22Rv1 (cell line): ENCODE measurements around the gene COX11.
A peak's percentile ranks its signal among the peaks of the same experiment; 100 is the strongest.

ENCODE experiments used
- H3K27ac ChIP-seq: fragments of 450-650 bp; 2 replicates; pipeline ENCODE4 v1.5.1; 2017
- CTCF ChIP-seq: fragments of 450-650 bp; IDR thresholded peaks from 2 replicates; pipeline ENCODE4 v1.5.1; 2017; ENCODE audit warnings: mild to moderate bottlenecking
- ZFX ChIP-seq: fragments of 450-650 bp; IDR thresholded peaks from 2 replicates; pipeline ENCODE4 v1.6.1; 2017; ENCODE audit warnings: antibody characterized with exemption, borderline replicate concordance

COX11 gene

GRCh38 chr17:54968988-54969332, 506 bp upstream of the COX11 start:
- TF ChIP-seq ZFX (no peak), CTCF (no peak)
- peak overlapping the region; percentile 75 for H3K27ac ChIP-seq

- TF ChIP-seq ZFX (no peak), CTCF (peak; percentile 49)
Measured at GRCh38 chr17:54967621-54968261, 713 bp downstream of the COX11 start.

DNA sequence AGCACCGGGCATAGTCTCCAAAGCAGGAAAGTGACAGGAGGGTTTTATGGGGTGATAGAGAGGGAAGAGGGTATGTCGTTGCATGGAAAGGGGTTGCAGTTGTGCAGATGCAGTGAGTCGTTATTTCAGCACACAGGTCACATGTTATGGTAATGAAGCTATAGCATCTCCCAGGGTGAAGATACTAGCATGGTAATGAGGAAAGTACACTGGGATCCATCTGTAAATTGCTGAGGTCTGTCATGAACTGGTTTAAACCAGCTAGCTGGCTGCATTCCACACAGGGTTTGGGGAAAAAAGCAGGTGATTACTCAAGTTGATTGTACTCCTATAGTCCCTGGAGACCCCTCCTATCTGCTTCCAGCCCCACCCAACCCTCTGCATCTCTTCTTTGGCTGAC, 11.7 kb downstream of the COX11 start:
- H3K27ac ChIP-seq: no peak overlapping the region
- TF ChIP-seq CTCF (no peak), ZFX (no peak)

More at GRCh38 chr17:54967621-54968261, 713 bp downstream of the COX11 start:
- peak overlapping the region; percentile 75 for H3K27ac ChIP-seq

DNA sequence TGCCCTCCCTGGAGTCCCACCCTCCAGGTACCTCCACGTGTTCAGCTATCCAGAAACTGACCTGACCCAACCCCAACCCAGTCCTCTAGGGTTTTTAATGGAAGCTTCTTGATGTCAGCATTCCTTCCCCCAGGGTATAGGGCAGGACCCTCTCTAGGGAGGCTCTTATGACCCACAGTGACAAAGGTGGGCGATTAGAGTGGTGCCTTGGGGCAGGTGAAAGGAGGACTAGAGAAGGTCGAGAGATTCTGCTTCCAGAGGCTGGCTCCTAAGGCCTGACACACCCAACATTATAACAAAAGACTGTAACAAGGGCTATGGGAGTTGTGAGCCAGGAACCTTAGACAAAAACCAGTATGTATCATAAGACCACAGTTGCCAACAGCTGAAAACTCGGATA, 17.2 kb downstream of the COX11 start:
- TF ChIP-seq ZFX: no peak
- no peak for TF ChIP-seq CTCF
- no peak overlapping the region for H3K27ac ChIP-seq

DNA sequence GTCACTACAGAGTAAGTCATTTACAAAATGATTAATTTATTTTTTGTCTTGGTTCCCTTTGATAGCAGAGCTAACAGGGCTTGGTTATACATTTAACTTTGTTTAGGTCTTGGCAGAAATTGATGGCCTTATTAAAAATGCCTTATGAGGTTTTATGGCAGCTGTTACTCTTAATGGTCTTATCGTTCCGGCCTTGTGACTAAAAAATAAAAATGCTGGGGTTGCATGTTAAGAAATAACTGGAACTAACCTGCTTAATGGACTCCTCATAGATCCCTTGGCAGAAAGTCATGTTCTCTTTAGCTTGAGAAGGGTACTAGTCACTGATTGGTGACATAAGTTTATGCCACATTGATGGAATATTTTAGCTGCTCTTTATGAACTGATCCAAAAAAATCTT, 18.3 kb downstream of the COX11 start:
- H3K27ac ChIP-seq: no peak overlapping the region
- TF ChIP-seq ZFX: no peak

DNA sequence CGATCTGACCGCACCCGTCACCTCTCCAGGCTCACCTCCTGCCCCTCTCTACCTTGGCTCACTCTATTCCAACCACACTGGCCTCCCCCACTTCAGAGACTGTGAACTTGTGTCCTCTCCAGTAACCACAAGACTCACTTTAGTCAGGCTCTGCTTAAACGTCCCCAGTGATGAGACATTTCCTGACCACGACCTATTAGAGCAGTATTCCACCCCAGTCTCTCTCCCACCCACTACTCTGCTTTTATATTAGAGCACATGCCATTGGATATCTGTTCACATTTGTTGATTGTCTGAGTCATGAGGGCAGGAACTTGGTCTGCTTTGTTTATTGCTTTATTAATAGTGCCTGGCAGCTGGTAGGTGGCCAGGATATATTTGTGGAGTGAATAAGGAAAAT, 20.1 kb downstream of the COX11 start:
- H3K27ac ChIP-seq: no peak overlapping the region
- no peak for TF ChIP-seq ZFX
- no peak for TF ChIP-seq CTCF

DNA sequence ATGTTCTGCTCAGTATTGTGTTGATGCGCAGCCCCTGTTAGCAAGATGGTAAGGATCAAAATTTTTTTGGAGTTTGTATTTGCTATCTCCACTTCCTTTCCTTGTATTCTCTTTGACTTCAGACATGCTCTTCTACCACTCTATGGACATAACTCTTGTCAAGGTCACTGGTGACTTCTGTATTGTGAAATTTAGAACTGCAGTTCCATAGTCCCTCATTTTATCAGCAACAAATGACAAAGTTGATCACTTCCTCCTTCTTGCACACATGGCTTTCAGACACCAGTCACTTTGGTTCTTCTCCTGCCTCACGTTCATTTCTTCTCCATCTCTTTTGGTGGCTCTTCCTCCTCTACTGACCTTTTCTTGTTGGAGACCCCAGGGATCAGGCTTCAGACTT, 21.1 kb downstream of the COX11 start:
- TF ChIP-seq CTCF (no peak), ZFX (no peak)
- H3K27ac ChIP-seq: no peak overlapping the region

DNA sequence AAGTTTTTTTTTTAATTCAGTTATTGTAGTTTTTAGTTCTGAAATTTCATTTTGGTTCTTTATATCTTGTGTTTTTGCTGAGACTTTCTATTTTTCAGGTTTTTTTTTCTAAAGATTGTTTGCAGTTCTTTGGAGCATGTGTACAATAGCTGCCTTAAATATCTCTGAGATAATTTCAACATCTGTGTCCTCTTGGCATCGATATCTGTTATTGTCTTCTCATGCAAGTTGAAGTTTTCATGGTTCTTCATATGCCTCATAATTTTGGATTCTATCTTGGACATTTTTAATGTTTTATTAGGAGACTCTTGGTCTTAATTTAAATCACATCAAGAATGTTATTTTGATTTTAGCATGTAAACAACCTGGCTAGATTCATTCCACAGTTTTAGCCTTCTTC, 22.8 kb downstream of the COX11 start:
- no peak for TF ChIP-seq ZFX
- TF ChIP-seq CTCF: no peak
- no peak overlapping the region for H3K27ac ChIP-seq
